ENCODE data around the gene ZDHHC17. TPM values are rescaled to one million over a fixed set of nuclear protein-coding genes. Genes with fewer than 3 reads are reported as not detected.

The ZDHHC17 gene
- total and polyA plus RNA-seq, 11 donors: 9.4 to 29.6 (median 18.0) TPM

GRCh38 chr12:76895796-76896195, 131.9 kb downstream of the ZDHHC17 start:
- Histone ChIP-seq H3K27me3 (no peaks in the 10 kb centered on the region), H3K27ac (no peak overlapping the region), H3K36me3 (no peaks in the 10 kb centered on the region), H3K4me1 (peaks cover 0 to 6% (median 0%) of the 10 kb centered on the region in 12 donors), H3K9me3 (peaks cover 0 to 15% (median 2%) of the 10 kb centered on the region in 12 donors), H3K4me3 (no peak overlapping the region)
- WGBS, 4 donors: 94 to 98% (median 95%) methylated on average over 5 of the region's 5 CpGs
- DNase-seq (no peak), ATAC-seq (no peak)
- intact Hi-C loops (cut with DNase I): no loop called here
- TF ChIP-seq CTCF (IDR thresholded peaks at IDR 0.05): no peak
- TF ChIP-seq POLR2A (IDR thresholded peaks at IDR 0.05): no peak

GRCh38 chr12:76896274-76896673, 132.4 kb downstream of the ZDHHC17 start:
- Histone ChIP-seq H3K27ac (no peak overlapping the region), H3K27me3 (no peaks in the 10 kb centered on the region), H3K4me3 (no peak overlapping the region), H3K9me3 (peaks cover 0 to 15% (median 2%) of the 10 kb centered on the region in 12 donors), H3K4me1 (peaks cover 0 to 7% (median 0%) of the 10 kb centered on the region in 12 donors), H3K36me3 (no peaks in the 10 kb centered on the region)
- TF ChIP-seq POLR2A (IDR thresholded peaks at IDR 0.05) (no peak), CTCF (IDR thresholded peaks at IDR 0.05) (no peak)
- WGBS, 4 donors: 78 to 100% (median 96%) methylated on average over 1 of the region's 1 CpG
- intact Hi-C loops (cut with DNase I): no loop called here
- ATAC-seq: no peak
- DNase-seq: no peak

- Histone ChIP-seq H3K27me3 (no peaks in the 10 kb centered on the region), H3K36me3 (no peaks in the 10 kb centered on the region), H3K4me3 (no peak overlapping the region), H3K9me3 (peaks cover 0 to 15% (median 2%) of the 10 kb centered on the region in 12 donors), H3K27ac (peak overlapping the region in 1 of 12 donors; percentile 39), H3K4me1 (peaks cover 0 to 14% (median 0%) of the 10 kb centered on the region in 12 donors)
- intact Hi-C loops (cut with DNase I): no loop called here
- TF ChIP-seq POLR2A (IDR thresholded peaks at IDR 0.05) (no peak), CTCF (IDR thresholded peaks at IDR 0.05) (no peak)
- no peak for DNase-seq
- no peak for ATAC-seq
- 52 to 88% (median 68%) methylated on average over 1 of the region's 1 CpG for WGBS, 4 donors
These were observed 134.5 kb downstream of the ZDHHC17 start for GRCh38 chr12:76898442-76898841.

GRCh38 chr12:76899522-76899921, 135.6 kb downstream of the ZDHHC17 start:
- H3K27ac ChIP-seq: no peak overlapping the region
- peaks cover 0 to 14% (median 0%) of the 10 kb centered on the region in 12 donors for H3K4me1 ChIP-seq
- ATAC-seq: no peak
- DNase-seq: no peak
- peaks cover 0 to 8% (median under 1%) of the 10 kb centered on the region in 12 donors for H3K9me3 ChIP-seq
- no peak overlapping the region for H3K4me3 ChIP-seq
- no peaks in the 10 kb centered on the region for H3K36me3 ChIP-seq
- 95 to 98% (median 96%) methylated on average over 2 of the region's 2 CpGs for WGBS, 4 donors
- TF ChIP-seq CTCF (IDR thresholded peaks at IDR 0.05) (no peak), POLR2A (IDR thresholded peaks at IDR 0.05) (no peak)
- H3K27me3 ChIP-seq: no peaks in the 10 kb centered on the region
- intact Hi-C loops (cut with DNase I): no loop called here
